CD4-positive, alpha-beta T cell treated with Interleukin-4 for 1 hour (primary cell): ENCODE data around the gene DUOX1.
A peak's percentile ranks its signal among the peaks of the same experiment; 100 is the strongest.

ENCODE experiments used
- DNase-seq, 2 donors: peaks; one replicate each; pipeline ENCODE4 v3.0.0-alpha.2; 2020 to 2022

Gene DUOX1

DNA sequence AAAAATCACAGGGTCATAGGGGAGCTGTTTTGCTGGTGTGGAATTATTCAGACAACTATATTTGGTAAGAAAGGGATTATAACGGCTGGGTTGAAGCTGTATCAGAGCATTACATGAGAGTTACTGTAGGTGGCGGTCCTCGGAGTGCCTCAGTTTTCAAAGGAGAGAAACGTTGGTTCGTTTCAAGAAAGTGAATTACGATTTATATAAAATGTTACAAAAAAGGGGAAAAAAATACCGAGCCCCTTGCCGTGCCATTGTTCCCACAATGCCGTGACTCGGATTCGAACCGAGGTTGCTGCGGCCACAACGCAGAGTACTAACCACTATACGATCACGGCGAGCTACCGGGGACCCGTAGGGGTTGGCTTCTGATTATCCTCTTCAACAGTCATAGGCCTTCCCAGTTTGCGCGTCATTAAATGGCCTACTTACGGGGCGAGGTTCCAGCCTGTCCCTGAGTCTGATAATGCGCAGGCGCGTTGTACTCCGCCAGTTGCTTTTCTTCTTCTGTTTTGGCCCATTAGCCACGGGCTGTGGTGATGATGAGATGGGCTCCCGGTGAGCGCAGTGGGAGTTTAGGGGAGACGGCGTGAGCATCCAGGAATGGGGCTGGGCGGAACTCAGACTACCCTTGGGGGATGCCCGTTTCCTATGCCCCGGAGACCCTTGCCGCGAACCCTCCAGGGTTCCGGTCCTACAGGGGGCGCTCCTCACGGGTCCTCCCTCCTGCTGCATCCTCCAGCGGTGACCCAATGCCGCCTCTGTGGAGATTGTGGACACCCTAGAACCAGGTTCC, 68.7 kb downstream of the DUOX1 start:
- peak; percentile 99 for DNase-seq

DNA sequence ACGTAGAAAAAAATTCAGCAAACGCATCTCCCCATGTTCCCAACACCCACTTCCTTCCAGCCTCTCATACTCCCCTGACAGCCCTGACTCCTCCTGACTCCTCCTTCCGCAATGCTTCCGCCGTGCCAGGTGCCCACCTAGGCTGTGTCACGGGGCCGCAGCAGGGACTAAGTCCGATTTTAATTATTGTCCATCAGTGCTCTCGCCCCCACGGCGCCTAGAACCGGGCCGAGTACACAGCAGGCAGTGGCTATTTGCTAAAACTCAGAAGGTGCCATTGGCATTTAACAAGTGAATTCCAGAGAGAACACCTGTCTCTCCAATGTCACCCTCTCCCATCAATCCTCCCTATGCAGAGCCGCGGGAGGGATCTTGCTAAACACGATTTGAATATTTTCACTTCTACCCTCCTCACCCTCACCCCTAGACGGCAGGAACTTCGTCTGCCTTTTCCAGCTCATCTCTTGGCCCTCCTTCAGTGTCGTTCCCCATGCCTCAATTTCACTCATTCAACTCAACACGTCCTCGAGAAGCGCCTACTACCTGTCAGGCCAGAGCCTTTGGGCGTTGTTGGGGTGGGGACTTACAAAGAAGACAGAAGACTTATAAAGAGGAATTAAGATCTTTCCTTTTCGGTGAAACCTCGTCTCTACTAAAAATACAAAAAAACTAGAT, 69.5 kb downstream of the DUOX1 start:
- peak; percentile 58 to 61 for DNase-seq

DNA sequence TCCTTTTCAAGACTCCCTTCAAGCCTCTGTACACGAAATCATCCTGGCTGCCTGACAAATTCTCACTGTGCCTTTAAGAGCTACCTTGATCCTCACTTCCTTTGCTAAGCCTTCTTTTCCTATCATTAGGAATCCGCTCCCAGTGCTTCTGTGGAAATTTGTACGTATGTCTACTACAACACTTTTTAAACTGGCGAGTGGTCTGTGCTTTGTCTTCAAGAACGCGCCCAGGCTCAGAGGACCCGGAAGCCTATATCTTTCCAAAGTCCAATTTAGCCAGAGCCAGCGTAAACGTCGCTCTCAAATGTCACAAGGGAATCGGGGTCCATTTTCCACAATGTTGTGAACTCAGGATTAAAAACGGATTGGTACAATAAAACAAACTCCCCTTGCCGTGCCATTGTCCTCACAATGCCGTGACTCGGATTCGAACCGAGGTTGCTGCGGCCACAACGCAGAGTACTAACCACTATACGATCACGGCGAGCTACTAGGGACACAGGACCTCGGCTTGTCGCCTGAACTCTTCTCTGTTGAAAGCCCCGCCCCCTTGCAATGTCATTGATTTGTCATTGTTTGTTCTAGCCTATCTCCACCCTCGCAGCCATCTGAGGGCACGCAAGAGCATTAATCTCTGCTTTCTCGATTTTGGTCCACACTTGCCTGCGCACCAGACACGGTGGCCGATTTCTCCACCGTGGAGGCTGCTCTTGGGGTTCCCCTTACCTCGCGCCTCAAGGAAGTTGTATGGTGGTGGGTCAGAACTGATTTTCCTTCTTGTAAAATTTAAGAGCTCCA, 70.4 kb downstream of the DUOX1 start:
- peak; percentile 98 for DNase-seq

DNA sequence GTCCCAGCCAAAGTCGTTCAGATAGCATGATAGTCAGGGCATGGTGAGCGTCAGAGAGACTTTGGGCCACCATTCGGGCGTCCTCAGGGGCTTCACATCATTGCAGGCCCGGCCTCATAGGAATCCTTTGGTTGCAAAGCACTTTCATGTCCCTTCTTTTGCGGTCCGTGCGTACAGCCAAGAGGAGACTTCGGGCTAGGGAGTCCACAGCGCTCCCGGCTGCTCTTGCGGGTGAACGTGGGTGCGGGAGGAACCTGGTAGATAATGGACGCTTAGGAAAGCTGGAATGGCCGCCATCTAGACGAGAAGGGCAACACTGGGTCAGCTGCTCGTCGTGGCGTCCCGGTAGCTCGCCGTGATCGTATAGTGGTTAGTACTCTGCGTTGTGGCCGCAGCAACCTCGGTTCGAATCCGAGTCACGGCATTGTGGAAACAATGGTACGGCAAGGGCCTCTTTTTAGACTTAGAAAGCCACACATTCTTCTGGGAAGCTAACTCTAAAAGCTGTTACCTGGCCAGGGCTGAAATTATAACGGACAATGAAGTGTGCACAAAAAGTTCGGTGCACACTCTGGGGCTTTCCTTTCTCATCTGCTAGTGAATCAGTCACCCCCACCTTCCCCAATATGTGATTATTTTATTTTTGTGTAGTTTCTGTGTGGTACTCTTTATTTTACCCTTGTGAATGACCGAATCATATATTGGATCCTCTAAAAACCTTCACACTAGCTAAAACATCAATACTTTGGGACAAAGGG, 71.2 kb downstream of the DUOX1 start:
- DNase-seq, result peak; percentile 87 to 88

DNA sequence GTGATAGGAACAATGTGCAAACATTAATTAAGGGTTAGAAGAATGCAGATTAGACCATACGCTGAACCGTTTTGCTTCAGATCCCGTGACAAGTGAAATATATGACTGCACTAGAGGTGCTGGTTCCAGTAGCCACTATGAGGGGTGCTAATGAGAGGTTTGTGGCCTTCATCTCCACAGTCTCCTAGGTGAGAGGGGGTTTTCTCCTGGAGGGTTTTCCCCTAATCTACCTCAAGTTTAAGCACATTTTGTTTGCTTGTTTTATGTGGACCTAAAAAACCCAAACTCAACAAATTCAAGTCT, 71.7 kb downstream of the DUOX1 start:
- DNase-seq, result peak in 1 of 2 donors; percentile 45

DNA sequence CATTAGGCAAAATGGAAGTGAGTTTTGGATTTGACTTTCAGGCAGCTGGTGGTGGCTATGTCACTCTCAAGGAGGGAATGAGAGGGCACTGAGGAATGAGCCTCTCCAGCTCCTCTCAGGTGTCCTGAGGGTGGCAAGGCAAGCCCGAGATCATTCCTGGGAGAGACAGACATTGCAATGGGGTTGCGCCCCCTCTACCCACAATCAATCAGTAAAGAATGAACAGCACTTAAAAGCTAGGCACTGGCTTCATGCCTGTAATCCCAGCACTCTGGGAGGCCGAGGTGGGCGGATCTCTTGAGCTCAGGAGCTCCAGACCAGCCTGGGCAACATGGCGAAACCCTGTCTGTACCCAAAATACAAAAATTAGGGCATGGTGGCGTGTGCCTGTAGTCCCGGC, 72.1 kb downstream of the DUOX1 start:
- no peak for DNase-seq

DNA sequence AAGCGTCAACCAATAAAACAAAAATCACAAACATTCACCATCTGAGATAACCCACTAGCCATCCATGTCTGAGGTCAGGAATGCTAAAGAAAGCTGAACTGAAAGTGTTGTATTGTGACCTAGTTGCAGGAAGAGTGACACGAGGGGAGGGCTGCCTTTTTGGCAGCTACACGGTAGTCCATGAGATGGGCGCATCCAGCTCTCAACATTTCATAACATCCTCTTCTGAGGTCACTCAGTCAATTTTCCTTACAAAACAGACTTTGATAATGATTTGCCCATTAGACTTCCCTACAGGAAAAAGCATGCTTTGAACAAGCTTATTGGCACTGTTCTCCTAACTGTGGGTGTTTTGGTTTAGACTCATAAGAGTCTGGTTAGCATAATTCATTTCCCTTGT, 73.4 kb downstream of the DUOX1 start:
- no peak for DNase-seq

DNA sequence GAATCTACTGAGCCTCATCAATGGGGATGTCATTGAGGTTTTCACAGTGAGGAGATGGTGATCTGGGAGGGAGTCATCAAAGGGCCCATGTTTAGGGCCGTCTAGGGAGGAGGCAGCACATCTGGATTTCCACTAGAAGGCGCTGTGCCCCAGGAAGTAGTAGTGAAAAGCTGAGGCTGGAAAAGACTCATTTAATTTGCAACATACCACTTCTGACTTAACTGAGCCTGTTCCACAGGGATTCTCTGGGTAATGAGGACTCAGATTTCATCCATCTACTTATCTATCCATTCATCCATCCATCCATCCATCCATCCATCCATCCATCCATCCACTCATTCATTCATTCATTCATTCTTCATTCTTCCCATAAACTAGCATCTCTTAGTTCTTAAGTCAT, 75.4 kb downstream of the DUOX1 start:
- DNase-seq, result peak; percentile 61 to 67

DNA sequence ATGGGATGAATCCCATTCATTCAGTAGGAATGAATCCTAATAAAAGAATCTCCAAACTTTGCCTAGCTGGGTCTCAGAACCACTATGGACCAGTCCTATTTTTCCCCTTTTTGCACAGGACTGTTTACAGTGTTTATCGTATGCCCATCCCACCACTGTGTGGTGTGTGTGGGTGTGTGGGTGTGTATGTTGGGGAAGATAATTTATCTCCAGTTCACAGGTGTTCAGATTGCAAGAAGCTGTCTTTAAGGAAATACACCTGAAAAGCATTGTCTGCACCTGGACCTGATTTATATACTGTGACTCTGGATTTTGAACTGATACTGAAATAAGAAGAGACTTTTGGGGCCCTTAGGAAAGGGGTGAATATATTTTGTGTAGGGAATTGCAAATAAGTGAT, 82.7 kb downstream of the DUOX1 start:
- no peak for DNase-seq
